Measurements from ENCODE around the gene ARRDC4.

ARRDC4 gene

GRCh38 chr15:98000249-98001203 is 40.0 kb downstream of the ARRDC4 start:
- DNase-seq, result no peak

- no peak for DNase-seq
Measured at GRCh38 chr15:98001663-98002194, 41.2 kb downstream of the ARRDC4 start.

DNA sequence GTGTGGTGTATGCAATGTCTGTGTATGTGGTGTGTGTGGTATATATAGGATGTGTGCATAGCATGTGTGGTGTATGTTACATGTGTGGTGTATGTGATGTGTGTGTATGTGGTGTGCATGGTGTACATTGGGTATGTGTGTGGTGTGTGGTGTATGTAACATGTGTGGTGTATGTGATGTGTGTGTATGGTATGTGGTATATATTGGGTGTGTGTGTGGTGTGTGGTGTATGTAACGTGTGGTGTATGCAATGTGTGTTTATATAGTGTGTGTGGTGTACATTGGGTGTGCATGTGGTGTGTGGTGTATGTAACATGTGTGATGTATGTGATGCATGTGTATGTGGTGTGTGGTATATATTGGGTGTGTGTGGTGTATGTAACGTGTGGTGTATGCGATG is 41.9 kb downstream of the ARRDC4 start:
- no peak for DNase-seq

GRCh38 chr15:98002866-98003265 is 42.4 kb downstream of the ARRDC4 start:
- DNase-seq, result no peak

GRCh38 chr15:98003518-98003917 is 43.0 kb downstream of the ARRDC4 start:
- no peak for DNase-seq

GRCh38 chr15:98003996-98004395 is 43.5 kb downstream of the ARRDC4 start:
- DNase-seq, result no peak

DNA sequence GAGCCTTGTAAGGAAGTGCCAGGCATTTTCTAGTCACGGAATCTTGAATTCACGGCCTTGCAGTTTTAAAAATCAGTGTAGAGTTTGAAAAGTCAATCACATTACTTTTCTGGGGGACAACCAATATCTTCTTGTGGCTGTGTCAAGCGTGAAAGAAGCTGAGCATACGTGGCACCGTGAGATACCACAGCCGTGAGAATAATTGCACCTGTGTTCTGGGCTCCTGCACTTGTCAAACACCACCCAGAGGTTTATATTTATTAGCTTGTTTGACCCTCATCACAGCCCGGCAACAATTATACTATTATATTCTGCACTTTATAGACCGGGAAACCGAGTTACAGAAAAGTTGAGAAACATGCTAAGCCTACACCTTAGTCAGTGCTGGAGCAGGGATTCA is 45.2 kb downstream of the ARRDC4 start:
- no peak for DNase-seq

DNA sequence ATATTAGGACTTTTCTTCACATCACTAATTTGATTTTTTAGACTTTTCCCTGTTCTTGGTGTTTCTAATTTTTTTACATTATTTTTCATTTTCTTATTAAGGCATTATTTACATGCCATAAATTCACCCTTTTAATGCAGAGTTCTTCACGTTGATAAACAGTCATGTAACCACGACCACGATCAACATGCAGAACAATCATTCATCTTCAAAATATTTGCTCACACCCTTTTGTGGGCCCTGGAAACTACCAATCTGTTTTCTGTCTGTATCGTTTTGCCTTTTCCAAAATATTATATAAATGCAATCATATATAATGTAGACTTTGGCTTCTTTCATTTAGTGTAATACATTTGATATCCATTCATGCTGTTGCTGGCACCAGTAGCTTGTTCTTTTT is 48.7 kb downstream of the ARRDC4 start:
- DNase-seq, result no peak

DNA sequence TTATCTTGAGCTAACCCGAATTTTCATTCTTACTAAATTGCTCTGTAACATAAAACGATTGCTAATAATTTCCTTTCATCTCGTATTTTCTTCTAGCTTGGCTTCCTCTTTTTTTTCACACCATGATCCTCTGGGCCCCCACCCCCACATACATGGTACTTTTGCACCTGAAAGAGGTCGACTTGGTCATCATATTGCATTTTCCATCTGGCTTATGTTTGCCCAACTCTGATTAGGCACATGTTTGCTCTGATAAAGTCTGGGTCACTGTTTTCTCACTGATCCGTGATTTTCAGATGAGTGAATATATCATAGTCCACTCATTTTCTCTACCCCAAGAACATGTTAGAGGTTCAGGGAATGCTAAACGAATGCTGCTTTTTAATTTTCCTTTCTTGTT is 49.5 kb downstream of the ARRDC4 start:
- DNase-seq, result no peak

DNA sequence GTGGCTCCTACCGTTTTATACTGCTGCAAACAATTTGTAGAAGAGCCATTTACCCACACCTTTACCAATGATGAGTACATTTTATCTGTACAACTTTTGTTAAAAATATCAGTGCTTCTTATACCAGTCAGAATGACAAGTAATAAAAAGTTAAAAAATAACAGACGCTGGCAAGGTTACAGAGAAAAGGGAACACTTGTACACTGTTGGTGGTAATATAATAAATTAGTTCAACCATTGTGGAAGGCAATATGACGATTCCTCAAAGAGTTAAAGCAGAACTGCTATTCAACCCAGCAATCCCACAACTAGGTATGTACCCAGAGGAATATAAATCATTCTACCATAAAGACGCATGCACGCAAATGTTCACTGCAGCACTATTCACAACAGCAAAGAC is 51.9 kb downstream of the ARRDC4 start:
- no peak for DNase-seq

- DNase-seq, result no peak
Measured at GRCh38 chr15:98013631-98014030, 53.1 kb downstream of the ARRDC4 start.

GRCh38 chr15:98017150-98017964 is 56.9 kb downstream of the ARRDC4 start:
- no peak for DNase-seq

- DNase-seq, result no peak
Measured at GRCh38 chr15:98018761-98019351, 58.4 kb downstream of the ARRDC4 start.
